Natural killer cell (primary cell): ENCODE measurements around the gene CNR2. TPM values are rescaled to one million over a fixed set of nuclear protein-coding genes. Genes with fewer than 3 reads are reported as not detected.
A peak's percentile ranks its signal among the peaks of the same experiment; 100 is the strongest.
"Not testable (repeated sequence)": the region's sequence is repeated elsewhere in the genome, so short reads cannot be mapped to it uniquely, and the experiment has no call there.

Source experiments
- ATAC-seq, 3 donors: fragments of 150-1000 bp in 2 of 3; fragments of 200-7000 bp in 1 of 3; cut with Tn5 transposase; 1 replicate in 1 of 3; 2 replicates in 2 of 3; pipeline ENCODE4 v1.10.0; 2021; ENCODE audit warnings: mild to moderate bottlenecking in 2 of 3, moderate library complexity in 2 of 3
- DNase-seq, 2 donors: peaks; one replicate each; pipeline versions ENCODE4 v3.0.0 to v3.0.0-alpha.2; 2013 to 2021; ENCODE audit warnings: mixed read lengths in 1 of 2
- H3K27ac ChIP-seq: one replicate; pipeline ENCODE4 v1.5.1; 2013; ENCODE audit warnings: mild to moderate bottlenecking, low read length
- H3K27me3 ChIP-seq: one replicate; pipeline ENCODE4 v1.6.1; 2013; ENCODE audit warnings: low read length; ENCODE audit not compliant: control insufficient read depth, insufficient read depth
- H3K36me3 ChIP-seq: one replicate; pipeline ENCODE4 v1.6.1; 2013; ENCODE audit warnings: low read length; ENCODE audit not compliant: control insufficient read depth, insufficient read depth
- H3K4me1 ChIP-seq: one replicate; pipeline ENCODE4 v1.6.1; 2013; ENCODE audit warnings: low read length; ENCODE audit not compliant: control insufficient read depth, insufficient read depth
- H3K4me3 ChIP-seq: one replicate; pipeline ENCODE4 v1.5.1; 2013; ENCODE audit warnings: low read length
- H3K9me3 ChIP-seq: one replicate; pipeline ENCODE4 v1.6.1; 2013; ENCODE audit warnings: low read length; ENCODE audit not compliant: control insufficient read depth, insufficient read depth
- H3K27ac Mint-ChIP-seq, 2 donors: one replicate each; pipeline ENCODE4 v1.8.0; 2022; ENCODE audit warnings: mild to moderate bottlenecking in 2 of 2, mixed read lengths in 2 of 2, moderate library complexity in 1 of 2
- H3K27me3 Mint-ChIP-seq, 2 donors: one replicate each; pipeline ENCODE4 v1.8.0; 2022; ENCODE audit warnings: low read depth in 2 of 2, mixed read lengths in 2 of 2
- H3K36me3 Mint-ChIP-seq: one replicate; pipeline ENCODE4 v1.8.0; 2022; ENCODE audit warnings: mixed read lengths
- H3K4me1 Mint-ChIP-seq, 2 donors: one replicate each; pipeline ENCODE4 v1.8.0; 2022; ENCODE audit warnings: mixed read lengths in 2 of 2
- H3K4me3 Mint-ChIP-seq: one replicate; pipeline ENCODE4 v1.8.0; 2022; ENCODE audit warnings: mild to moderate bottlenecking, moderate library complexity, mixed read lengths
- H3K9me3 Mint-ChIP-seq, 2 donors: one replicate each; pipeline ENCODE4 v1.8.0; 2022; ENCODE audit warnings: mixed read lengths in 2 of 2
- WGBS: methylation state at CpG from one replicate; pipeline ENCODE4 v1.1.7; 2013; ENCODE audit warnings: missing lambda C conversion rate; ENCODE audit not compliant: insufficient coverage; 5-methylcytosine and 5-hydroxymethylcytosine counted together
- intact Hi-C: fragments of 100-400 bp; cut with micrococcal nuclease; formaldehyde crosslinking; loops from one replicate; pipeline ENCODE4 v1.14.2; 2022
- total RNA-seq, 4 donors: library from RNA; stranded (reverse); fragments of 120-200 nt in 1 of 4; gene quantifications; one replicate each; pipeline versions ENCODE4 v1.2.3 to v1.2.4, GENCODE V29; 2013 to 2022
- TF ChIP-seq, protein P1 (sequence below): fragments of 200-600 bp; IDR thresholded peaks from one replicate; pipeline ENCODE4 v1.8.0; 2022; ENCODE audit warnings: antibody characterized with exemption

The CNR2 gene
- total RNA-seq, 3 donors from 2014 or later (not counting 1 experiment from before 2014, with no cell fraction given), result 5.3 to 12.0 (median 6.1) TPM

DNA sequence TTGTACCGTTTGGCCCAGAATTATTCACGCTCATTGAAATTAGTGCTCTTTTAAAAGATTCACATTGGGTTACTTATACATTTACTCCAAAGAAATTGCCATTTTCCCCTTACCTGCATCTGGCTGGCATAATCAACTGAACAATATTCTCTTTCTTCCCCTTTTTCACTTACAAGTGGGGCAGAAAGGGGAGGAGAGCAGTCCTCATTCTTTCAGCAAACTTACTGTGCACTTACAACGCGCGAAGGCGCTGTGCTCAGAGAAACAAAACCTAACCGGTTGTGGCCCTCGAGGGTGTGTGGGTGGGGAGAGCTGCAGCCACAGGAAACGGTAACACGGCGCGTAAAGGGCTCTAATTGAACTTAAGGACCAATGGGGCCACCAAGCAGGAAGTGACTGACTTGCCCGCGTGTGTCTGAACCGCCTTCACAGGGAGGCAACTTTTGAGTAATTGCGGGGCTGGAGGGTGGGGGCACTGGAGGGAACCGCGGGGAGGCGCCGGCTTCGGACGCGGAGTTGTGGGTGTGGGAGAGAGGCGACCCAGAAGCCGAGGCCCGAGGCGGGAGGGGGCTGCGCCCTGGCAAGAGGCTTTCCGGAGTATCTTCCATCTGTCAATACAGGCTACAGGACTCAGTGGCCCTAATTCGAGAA lies 45.8 kb upstream of the CNR2 start:
- TF ChIP-seq, protein P1, sequence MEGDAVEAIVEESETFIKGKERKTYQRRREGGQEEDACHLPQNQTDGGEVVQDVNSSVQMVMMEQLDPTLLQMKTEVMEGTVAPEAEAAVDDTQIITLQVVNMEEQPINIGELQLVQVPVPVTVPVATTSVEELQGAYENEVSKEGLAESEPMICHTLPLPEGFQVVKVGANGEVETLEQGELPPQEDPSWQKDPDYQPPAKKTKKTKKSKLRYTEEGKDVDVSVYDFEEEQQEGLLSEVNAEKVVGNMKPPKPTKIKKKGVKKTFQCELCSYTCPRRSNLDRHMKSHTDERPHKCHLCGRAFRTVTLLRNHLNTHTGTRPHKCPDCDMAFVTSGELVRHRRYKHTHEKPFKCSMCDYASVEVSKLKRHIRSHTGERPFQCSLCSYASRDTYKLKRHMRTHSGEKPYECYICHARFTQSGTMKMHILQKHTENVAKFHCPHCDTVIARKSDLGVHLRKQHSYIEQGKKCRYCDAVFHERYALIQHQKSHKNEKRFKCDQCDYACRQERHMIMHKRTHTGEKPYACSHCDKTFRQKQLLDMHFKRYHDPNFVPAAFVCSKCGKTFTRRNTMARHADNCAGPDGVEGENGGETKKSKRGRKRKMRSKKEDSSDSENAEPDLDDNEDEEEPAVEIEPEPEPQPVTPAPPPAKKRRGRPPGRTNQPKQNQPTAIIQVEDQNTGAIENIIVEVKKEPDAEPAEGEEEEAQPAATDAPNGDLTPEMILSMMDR, result peak; percentile 33
- H3K36me3 ChIP-seq, result peaks cover 10% of the 10 kb centered on the region
- intact Hi-C loops, result loop anchor here (1.0 to 5.0 kb wide), 3 partner anchors 21 to 69 kb away; partner anchors contain the start of gene SRSF10
- no peaks in the 10 kb centered on the region for H3K9me3 Mint-ChIP-seq
- DNase-seq (peak; percentile 85 to 96), ATAC-seq (peak; percentile 77 to 88 (median 80))
- H3K27ac ChIP-seq, result peak overlapping the region; percentile 98
- H3K4me1 Mint-ChIP-seq, result peaks cover 44 to 45% of the 10 kb centered on the region in 2 donors
- H3K4me3 ChIP-seq, result peak overlapping the region; percentile 96
- H3K9me3 ChIP-seq, result no peaks in the 10 kb centered on the region
- peak overlapping the region; percentile 100 for H3K27ac Mint-ChIP-seq
- no peaks in the 10 kb centered on the region for H3K27me3 ChIP-seq
- no peaks in the 10 kb centered on the region for H3K27me3 Mint-ChIP-seq
- H3K36me3 Mint-ChIP-seq, result peaks cover 7% of the 10 kb centered on the region
- 1% methylated on average over 30 of the region's 30 CpGs for WGBS
- peak overlapping the region; percentile 100 for H3K4me3 Mint-ChIP-seq
- peaks cover 22% of the 10 kb centered on the region for H3K4me1 ChIP-seq

GRCh38 chr1:23958040-23958809 lies 45.1 kb upstream of the CNR2 start:
- H3K36me3 Mint-ChIP-seq, H3K36me3 ChIP-seq, DNase-seq, H3K27me3 Mint-ChIP-seq, H3K9me3 ChIP-seq, H3K27me3 ChIP-seq, ATAC-seq, H3K9me3 Mint-ChIP-seq: not testable (repeated sequence)
- Mint-ChIP-seq H3K4me1 (peaks cover 42 to 45% of the 10 kb centered on the region in 2 donors), H3K4me3 (peak overlapping the region; percentile 100), H3K27ac (peak overlapping the region; percentile 100)
- Histone ChIP-seq H3K4me1 (peaks cover 22% of the 10 kb centered on the region), H3K27ac (peak overlapping the region; percentile 98), H3K4me3 (peak overlapping the region; percentile 96)
- intact Hi-C loops, result loop anchor here (5.0 kb wide), 1 partner anchor 61 kb away; no protein-coding TSS in a partner anchor
- WGBS, result 44% methylated on average over 18 of the region's 19 CpGs

- Mint-ChIP-seq H3K27me3 (no peaks in the 10 kb centered on the region), H3K27ac (peak overlapping the region; percentile 75 to 100), H3K36me3 (peaks cover 7% of the 10 kb centered on the region), H3K4me1 (peaks cover 38 to 45% of the 10 kb centered on the region in 2 donors), H3K4me3 (peak overlapping the region; percentile 49), H3K9me3 (no peaks in the 10 kb centered on the region)
- no peak overlapping the region for H3K27ac ChIP-seq
- DNase-seq (no peak), ATAC-seq (no peak)
- H3K36me3 ChIP-seq, result peaks cover 3% of the 10 kb centered on the region
- TF ChIP-seq, protein P1, result no peak
- H3K9me3 ChIP-seq, result no peaks in the 10 kb centered on the region
- WGBS, result 92% methylated on average over 7 of the region's 7 CpGs
- H3K4me1 ChIP-seq, result peaks cover 22% of the 10 kb centered on the region
- H3K4me3 ChIP-seq, result no peak overlapping the region
- no peaks in the 10 kb centered on the region for H3K27me3 ChIP-seq
- intact Hi-C loops, result loop anchor here (5.0 kb wide), 1 partner anchor 60 kb away; no protein-coding TSS in a partner anchor
Measured at GRCh38 chr1:23957096-23957495, 43.9 kb upstream of the CNR2 start.

GRCh38 chr1:23953020-23953419 lies 39.9 kb upstream of the CNR2 start:
- 61% methylated on average over 2 of the region's 3 CpGs for WGBS
- H3K4me1 Mint-ChIP-seq, result peaks cover 2 to 10% of the 10 kb centered on the region in 2 donors
- Histone ChIP-seq H3K4me1 (peaks cover 13% of the 10 kb centered on the region), H3K27me3 (no peaks in the 10 kb centered on the region), H3K36me3 (no peaks in the 10 kb centered on the region), H3K4me3 (no peak overlapping the region), H3K27ac (no peak overlapping the region), H3K9me3 (no peaks in the 10 kb centered on the region)
- TF ChIP-seq, protein P1, result no peak
- no peak overlapping the region for H3K4me3 Mint-ChIP-seq
- H3K36me3 Mint-ChIP-seq, result no peaks in the 10 kb centered on the region
- no peaks in the 10 kb centered on the region for H3K27me3 Mint-ChIP-seq
- H3K27ac Mint-ChIP-seq, result no peak overlapping the region
- no peaks in the 10 kb centered on the region for H3K9me3 Mint-ChIP-seq
- intact Hi-C loops, result no loop called here
- DNase-seq (no peak), ATAC-seq (no peak)
